ENCODE measurements around the gene GABARAPL1.

GABARAPL1 gene

DNA sequence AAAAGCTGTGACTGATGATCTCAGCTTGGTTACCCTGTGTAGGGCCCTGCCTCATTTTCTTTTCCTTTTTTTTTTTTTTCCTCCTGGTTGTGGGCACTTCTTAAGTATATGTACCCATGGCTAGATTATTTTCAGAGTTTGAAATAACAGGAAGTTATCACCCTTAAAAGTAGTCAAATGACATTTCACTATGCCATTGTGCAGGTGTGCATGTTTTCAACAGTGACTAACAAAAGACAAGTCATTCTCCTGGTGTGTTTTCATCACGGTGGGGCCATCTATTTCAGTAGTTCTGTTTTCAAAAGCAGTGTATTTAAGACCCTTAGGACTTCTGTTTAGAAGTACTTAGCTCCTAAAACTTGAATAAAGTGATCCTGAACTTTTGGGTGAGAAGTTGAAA, 15.0 kb downstream of the GABARAPL1 start:
- no peak for DNase-seq

GRCh38 chr12:10234562-10234961, 21.9 kb downstream of the GABARAPL1 start:
- no peak for DNase-seq

DNA sequence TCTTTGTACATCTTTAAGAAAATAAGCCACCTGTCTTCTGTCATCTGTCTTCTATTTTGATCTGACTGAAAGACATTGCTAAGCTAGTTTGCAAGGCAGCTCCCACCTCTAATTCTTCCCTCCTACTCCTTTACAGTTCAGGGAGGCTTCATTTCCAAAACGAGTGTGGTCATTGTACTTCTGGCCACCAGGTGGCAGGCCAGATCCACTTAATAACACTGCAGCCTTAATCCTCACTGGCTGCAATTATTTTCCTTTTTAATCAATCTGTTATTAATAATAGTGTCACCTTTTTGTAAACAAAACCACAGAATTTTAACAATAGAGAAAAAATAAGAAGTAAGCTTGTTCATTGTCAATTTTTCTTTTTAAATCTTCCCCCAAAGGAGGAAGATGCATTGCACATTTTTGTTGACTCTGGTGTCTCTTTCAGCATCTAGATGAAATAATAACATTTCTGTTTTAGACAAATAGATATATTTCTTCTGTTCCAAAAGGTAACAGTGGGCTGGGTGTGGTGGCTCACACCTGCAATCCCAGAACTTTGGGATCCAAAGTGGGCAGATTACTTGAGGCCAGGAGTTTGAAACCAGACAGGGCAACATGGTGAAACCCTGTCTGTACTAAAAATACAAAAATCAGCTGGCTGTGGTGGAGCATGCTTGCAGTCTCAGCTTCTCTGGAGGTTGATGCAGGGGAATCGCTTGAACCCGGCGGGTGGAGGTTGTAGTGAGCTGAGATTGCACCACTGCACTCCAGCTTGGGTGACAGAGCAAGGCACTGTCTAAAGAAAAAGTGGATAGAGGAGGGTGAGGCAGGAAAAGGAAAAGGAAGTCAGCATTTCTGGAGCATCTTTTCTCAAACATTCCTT, 23.3 kb downstream of the GABARAPL1 start:
- DNase-seq = peak in 22 of 56 donors; percentile 5 to 60 (median 24)

GRCh38 chr12:10236720-10237119, 24.0 kb downstream of the GABARAPL1 start:
- no peak for DNase-seq

DNA sequence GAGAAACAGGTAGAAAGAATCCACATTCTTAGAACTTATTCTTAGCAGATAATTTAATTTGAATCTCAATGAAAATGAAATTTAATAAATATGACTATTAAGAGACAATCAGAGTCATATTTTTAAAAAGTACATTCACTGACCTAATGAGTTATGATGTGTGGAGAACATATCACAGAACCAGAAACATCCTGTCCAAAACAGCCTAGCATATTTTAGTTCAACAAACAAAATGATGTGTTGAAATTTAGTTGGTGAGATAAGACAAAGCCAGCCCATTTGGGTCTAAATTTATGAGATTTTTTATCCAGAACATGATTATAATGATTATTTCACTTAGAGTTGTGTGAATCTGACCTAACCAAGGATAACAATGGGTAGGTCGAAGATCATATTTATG, 25.8 kb downstream of the GABARAPL1 start:
- no peak for DNase-seq

DNA sequence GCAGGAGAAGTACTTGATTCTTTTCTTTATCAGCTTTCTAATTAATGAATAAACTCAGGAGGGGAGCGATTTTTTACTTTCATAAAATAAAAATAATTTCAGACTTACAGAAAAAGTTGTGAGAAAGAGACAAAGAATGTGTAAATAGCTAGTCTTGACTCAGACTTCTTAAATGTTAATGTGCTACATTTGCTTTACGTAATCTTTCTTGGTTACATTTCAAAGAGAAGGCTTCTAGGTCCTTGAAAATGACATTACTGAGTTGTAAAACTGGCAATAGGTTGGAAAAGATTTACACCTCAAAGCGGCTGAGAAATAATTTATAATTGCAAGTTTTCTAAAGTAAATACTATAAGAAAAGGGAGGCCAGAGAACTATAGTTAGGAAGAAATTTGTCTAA, 28.6 kb downstream of the GABARAPL1 start:
- no peak for DNase-seq

GRCh38 chr12:10241727-10242126, 29.1 kb downstream of the GABARAPL1 start:
- no peak for DNase-seq

- no peak for DNase-seq
These were observed 29.9 kb downstream of the GABARAPL1 start for GRCh38 chr12:10242539-10242938.

DNA sequence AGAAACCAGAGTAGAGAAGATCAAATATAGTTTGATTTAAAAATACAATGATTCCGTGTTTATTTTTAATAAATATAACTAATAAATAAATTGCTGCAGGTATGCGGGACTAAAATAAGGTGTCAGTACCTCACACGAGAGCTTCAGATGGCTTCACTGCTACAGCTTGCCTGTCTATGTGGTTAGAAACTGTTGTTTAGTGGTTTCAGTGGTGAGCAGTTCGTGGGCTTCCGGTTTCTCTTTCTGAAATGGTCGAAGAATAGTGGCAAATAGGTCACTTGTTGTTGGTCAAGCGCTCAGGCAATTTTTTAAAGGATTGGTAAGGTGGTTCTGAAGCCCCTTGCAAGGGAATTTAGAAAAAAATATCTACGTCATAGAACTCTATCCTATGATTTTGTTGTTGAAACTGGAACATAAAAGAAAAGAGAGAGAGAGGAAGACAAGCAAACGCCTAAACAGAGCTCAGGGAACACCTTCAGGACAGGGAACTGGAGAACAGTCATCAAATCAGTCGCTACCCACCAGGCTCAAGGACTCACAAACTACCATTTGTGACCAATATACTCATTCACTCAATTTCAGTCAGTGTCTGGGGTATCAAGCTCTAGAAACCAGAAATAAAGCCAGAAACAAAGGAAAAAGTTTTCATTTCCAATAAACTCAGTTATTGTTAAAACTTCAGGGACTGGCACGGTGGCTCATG, 31.3 kb downstream of the GABARAPL1 start:
- no peak for DNase-seq

DNA sequence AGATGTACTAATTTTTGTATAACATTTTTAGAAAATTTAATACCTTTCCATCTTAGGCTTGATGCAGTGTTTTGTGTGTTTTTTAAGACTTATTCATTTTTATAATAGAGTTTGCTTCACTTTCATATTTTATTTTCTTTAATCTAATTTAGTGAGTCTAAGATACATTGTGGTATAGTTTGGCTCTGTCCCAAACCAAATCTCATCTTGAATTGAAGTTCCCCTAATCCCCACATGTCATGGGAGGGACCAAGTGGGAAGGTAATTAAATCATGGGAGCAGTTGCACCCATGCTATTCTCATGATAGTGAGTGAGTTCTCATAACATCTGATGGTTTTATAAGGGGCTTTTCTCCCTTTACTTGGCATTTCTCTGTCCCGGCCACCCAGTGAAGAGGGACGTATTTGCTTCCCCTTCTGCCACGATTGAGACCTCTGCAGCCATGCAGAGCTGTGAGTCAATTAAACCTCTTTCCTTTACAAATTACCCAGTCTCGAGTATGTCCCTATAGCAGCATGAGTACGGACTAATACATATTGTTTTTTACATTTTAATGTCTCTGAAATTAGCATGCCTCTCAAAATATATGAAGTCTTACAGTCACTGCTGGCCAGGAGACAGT, 34.9 kb downstream of the GABARAPL1 start:
- DNase-seq = no peak

GRCh38 chr12:10249690-10250455, 37.2 kb downstream of the GABARAPL1 start:
- no peak for DNase-seq

- no peak for DNase-seq
These were observed 39.0 kb downstream of the GABARAPL1 start for GRCh38 chr12:10251669-10252068.

DNA sequence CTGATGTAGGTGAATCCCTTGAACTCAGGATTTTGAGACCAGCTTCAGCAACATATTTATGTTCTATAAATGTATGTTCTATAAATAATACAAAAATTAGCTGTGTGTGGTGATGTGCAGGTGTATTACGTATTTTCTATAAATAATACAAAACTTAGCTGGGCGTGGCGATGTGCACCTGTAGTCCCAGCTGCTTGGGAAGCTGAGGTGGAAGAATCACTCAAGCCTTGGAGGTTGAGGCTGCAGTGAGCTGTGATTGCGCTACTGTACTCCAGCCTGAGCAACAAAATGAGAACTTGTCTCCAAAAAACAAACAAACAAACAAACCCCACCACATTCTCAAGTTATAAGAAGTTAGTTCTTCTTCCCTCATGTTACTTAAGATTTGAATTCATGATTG, 39.5 kb downstream of the GABARAPL1 start:
- no peak for DNase-seq

- no peak for DNase-seq
These were observed 43.4 kb downstream of the GABARAPL1 start for GRCh38 chr12:10256064-10256463.

DNA sequence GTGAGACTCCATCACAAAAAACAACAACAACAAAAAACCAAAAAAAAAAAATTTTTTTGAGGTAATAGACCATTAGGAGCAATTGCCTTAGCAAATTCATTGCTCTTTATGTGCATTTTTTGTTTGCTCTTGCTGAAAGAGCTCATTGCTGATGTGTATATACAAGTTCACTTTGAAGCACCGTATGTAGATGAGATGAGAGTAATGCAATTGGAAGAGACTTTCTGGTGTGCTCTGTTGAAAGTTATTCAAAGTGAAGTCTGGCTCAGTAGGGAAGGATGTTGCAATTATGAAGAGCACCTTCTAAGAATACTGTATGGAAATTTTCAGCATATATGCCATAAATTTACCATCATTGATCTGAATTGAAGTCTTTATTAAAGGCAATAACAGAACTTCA, 48.2 kb downstream of the GABARAPL1 start:
- no peak for DNase-seq

- no peak for DNase-seq
These were observed 55.4 kb downstream of the GABARAPL1 start for GRCh38 chr12:10268037-10268436.

DNA sequence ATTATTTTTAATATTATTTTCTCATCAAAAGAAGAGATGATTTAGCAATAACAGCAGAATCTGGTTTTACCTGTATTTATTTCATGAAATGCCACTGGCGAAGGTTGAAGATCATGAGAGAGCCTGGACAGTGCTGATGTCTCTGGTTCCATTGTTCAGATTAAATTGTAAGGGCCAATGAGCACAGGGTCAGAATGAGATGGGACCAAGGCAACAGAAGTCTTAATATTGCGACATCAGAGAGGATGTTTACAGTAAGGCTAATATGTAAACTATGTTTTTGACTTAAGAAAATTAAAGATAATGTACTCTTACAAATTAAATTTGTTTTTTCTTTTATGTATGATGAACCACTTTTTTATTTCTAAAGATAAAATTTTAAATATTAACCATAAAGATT, 59.8 kb downstream of the GABARAPL1 start:
- no peak for DNase-seq

Data from nucleus accumbens (tissue), 56 donors.